HUDEP-2 (cell line): ENCODE measurements around the gene DOCK2.

ENCODE experiments used
- DNase-seq, 76 experiments: peaks; one replicate each; lab custom pipeline; 2025; ENCODE audit not compliant: unreplicated experiment in 76 of 76; lab: John Stamatoyannopoulos, UW

The DOCK2 gene

GRCh38 chr5:169848271-169848670 lies 211.2 kb downstream of the DOCK2 start:
- no peak for DNase-seq

GRCh38 chr5:169848792-169849191 lies 211.7 kb downstream of the DOCK2 start:
- DNase-seq, result no peak

GRCh38 chr5:169850409-169850808 lies 213.3 kb downstream of the DOCK2 start:
- no peak for DNase-seq

- no peak for DNase-seq
Observed at GRCh38 chr5:169851321-169851850, 214.3 kb downstream of the DOCK2 start.

GRCh38 chr5:169856571-169856970 lies 219.5 kb downstream of the DOCK2 start:
- peak in 1 of 76 experiments; percentile 5 for DNase-seq

GRCh38 chr5:169860585-169860984 lies 223.5 kb downstream of the DOCK2 start:
- DNase-seq, result no peak

GRCh38 chr5:169861433-169861832 lies 224.4 kb downstream of the DOCK2 start:
- no peak for DNase-seq

- DNase-seq, result no peak
Observed at GRCh38 chr5:169861934-169862333, 224.9 kb downstream of the DOCK2 start.

- DNase-seq, result no peak
Observed at GRCh38 chr5:169862391-169862811, 225.3 kb downstream of the DOCK2 start.

- no peak for DNase-seq
Observed at GRCh38 chr5:169864483-169864882, 227.4 kb downstream of the DOCK2 start.

GRCh38 chr5:169867347-169867746 lies 230.3 kb downstream of the DOCK2 start:
- no peak for DNase-seq

- no peak for DNase-seq
Observed at GRCh38 chr5:169869066-169869465, 232.0 kb downstream of the DOCK2 start.

- no peak for DNase-seq
Observed at GRCh38 chr5:169870211-169870610, 233.1 kb downstream of the DOCK2 start.

GRCh38 chr5:169871826-169872490 lies 234.9 kb downstream of the DOCK2 start:
- DNase-seq, result no peak

- DNase-seq, result no peak
Observed at GRCh38 chr5:169873642-169874041, 236.6 kb downstream of the DOCK2 start.

- no peak for DNase-seq
Observed at GRCh38 chr5:169874621-169875020, 237.5 kb downstream of the DOCK2 start.

GRCh38 chr5:169875091-169875728 lies 238.1 kb downstream of the DOCK2 start:
- DNase-seq, result no peak

- no peak for DNase-seq
Observed at GRCh38 chr5:169875731-169876130, 238.7 kb downstream of the DOCK2 start.

- DNase-seq, result no peak
Observed at GRCh38 chr5:169876386-169876785, 239.3 kb downstream of the DOCK2 start.

GRCh38 chr5:169880012-169880663 lies 243.1 kb downstream of the DOCK2 start:
- no peak for DNase-seq

GRCh38 chr5:169880785-169881184 lies 243.7 kb downstream of the DOCK2 start:
- DNase-seq, result no peak
